ENCODE measurements around the gene ABCF2. TPM values are rescaled to one million over a fixed set of nuclear protein-coding genes. Genes with fewer than 3 reads are reported as not detected.

Gene ABCF2
- total RNA-seq, 4 donors from 2014 or later: 28.5 to 93.4 (median 44.7) TPM

- DNase-seq (ENCODE audit: low spot score) (no peak), ATAC-seq (ENCODE audit: low FRiP score) (no peak)
- TF ChIP-seq CTCF (IDR thresholded peaks at IDR 0.05): no peak
Measured at GRCh38 chr7:151166629-151167196, 60.3 kb downstream of the ABCF2 start.

Other genes with a start within 250 kb of the ABCF2 start
- under 1 TPM; 0.12 to 0.56 (median 0.47) TPM for gene KCNH2, start 248.9 kb downstream of the ABCF2 start, total RNA-seq
- gene NOS3, start 236.2 kb downstream of the ABCF2 start, total RNA-seq: 10 to 100 TPM; 11.2 to 75.3 (median 25.2) TPM
- under 1 TPM in 1 of 4 donors, not detected in 3; 0.46 TPM for gene ATG9B, start 202.7 kb downstream of the ABCF2 start, total RNA-seq
- gene ABCB8, start 198.8 kb downstream of the ABCF2 start, total RNA-seq: 10 to 100 TPM; 25.5 to 39.4 (median 31.6) TPM
- 1 to 10 TPM; 1.6 to 3.2 (median 2.3) TPM for gene ASIC3, start 178.7 kb downstream of the ABCF2 start, total RNA-seq
- gene CDK5, start 169.3 kb downstream of the ABCF2 start, total RNA-seq: 10 to 100 TPM in 1 of 4 donors, 1 to 10 TPM in 3; 6.1 to 10.4 (median 7.9) TPM
- 100 to 1,000 TPM; 115 to 126 (median 118) TPM for gene SLC4A2, start 167.6 kb downstream of the ABCF2 start, total RNA-seq
- 10 to 100 TPM; 44.0 to 67.6 (median 51.6) TPM for gene FASTK, start 146.4 kb downstream of the ABCF2 start, total RNA-seq
- gene TMUB1, start 143.7 kb downstream of the ABCF2 start, total RNA-seq: 10 to 100 TPM; 23.5 to 38.5 (median 26.9) TPM
- gene AGAP3, start 140.7 kb downstream of the ABCF2 start, total RNA-seq: 10 to 100 TPM; 34.6 to 53.0 (median 47.9) TPM
- not detected for gene GBX1, start 59.5 kb downstream of the ABCF2 start, total RNA-seq
- gene ASB10, start 40.0 kb downstream of the ABCF2 start, total RNA-seq: not detected
- not detected for gene H2BK1, start 16.7 kb downstream of the ABCF2 start, total RNA-seq
- gene CHPF2, start 5.3 kb upstream of the ABCF2 start, total RNA-seq: 10 to 100 TPM; 22.3 to 44.9 (median 34.0) TPM
- 10 to 100 TPM; 19.7 to 57.5 (median 31.2) TPM for gene SMARCD3, start 21.5 kb upstream of the ABCF2 start, total RNA-seq
- 10 to 100 TPM; 48.6 to 76.4 (median 56.0) TPM for gene NUB1, start 114.6 kb upstream of the ABCF2 start, total RNA-seq
- 10 to 100 TPM; 17.2 to 41.5 (median 22.1) TPM for gene WDR86, start 182.8 kb upstream of the ABCF2 start, total RNA-seq
- 1 to 10 TPM in 1 of 4 donors, not detected in 3; 1.0 TPM for gene CRYGN, start 212.9 kb upstream of the ABCF2 start, total RNA-seq

Data from omental fat pad (tissue), 4 donors.